GM12875 (cell line): ENCODE data around the gene DOCK4.

Experiments used
- H3K4me3 ChIP-seq: one replicate; pipeline ENCODE4 v1.5.1; 2011; ENCODE audit warnings: low read depth, low read length, control low read depth
- CTCF ChIP-seq: IDR thresholded peaks from 2 replicates; pipeline ENCODE4 v1.5.1; 2011; ENCODE audit warnings: low read depth, mild to moderate bottlenecking, control low read depth, inconsistent platforms, low read length, moderate library complexity, borderline replicate concordance; ENCODE audit not compliant: insufficient read depth

DOCK4 gene

DNA sequence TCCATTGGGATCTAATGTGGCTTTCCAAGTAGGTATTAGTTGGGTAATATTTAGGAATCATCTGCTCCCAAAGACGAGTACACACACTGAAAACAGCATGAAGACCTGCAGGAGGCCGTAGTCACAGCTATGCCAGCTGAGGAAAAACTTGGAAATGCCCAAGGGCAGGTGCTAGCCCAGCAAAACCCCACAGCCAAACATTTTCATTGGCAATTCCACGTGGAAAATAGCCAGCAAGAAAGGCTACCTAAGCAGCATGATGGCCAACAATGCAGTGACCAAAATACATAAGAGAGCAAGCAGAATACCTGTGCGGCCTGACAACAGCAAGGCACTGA lies 32.7 kb downstream of the DOCK4 start:
- no peak overlapping the region for H3K4me3 ChIP-seq
- no peak for TF ChIP-seq CTCF

- no peak overlapping the region for H3K4me3 ChIP-seq
- no peak for TF ChIP-seq CTCF
Measured at GRCh38 chr7:112172870-112173567, 33.2 kb downstream of the DOCK4 start.

DNA sequence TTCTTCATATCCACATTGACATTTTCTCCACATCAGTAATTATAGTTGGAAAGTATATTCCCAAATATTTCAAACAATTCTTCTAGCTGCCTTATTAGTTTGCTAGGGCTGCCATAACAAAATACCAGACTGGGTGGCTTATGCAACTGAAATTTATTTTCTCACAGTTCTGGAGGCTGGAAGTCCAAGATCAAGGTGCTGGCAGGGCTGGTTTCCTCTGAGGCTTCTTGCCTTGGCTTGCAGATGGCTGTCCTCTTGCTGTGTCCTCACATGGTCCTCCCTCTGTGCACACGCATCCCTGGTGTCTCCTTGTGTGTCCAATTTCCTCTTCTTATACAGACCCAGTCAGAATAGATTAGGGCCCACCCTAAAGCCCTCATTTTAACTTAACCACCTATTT lies 34.5 kb downstream of the DOCK4 start:
- H3K4me3 ChIP-seq: no peak overlapping the region
- no peak for TF ChIP-seq CTCF

GRCh38 chr7:112168915-112169314 lies 37.3 kb downstream of the DOCK4 start:
- no peak overlapping the region for H3K4me3 ChIP-seq
- no peak for TF ChIP-seq CTCF

GRCh38 chr7:112167147-112167546 lies 39.1 kb downstream of the DOCK4 start:
- TF ChIP-seq CTCF: no peak
- no peak overlapping the region for H3K4me3 ChIP-seq

- TF ChIP-seq CTCF: no peak
- no peak overlapping the region for H3K4me3 ChIP-seq
Measured at GRCh38 chr7:112162784-112163506, 43.3 kb downstream of the DOCK4 start.
